Measurements from ENCODE around the gene RLBP1. TPM values are rescaled to one million over a fixed set of nuclear protein-coding genes. Genes with fewer than 3 reads are reported as not detected.

The RLBP1 gene
- total and polyA plus RNA-seq, 9 donors = not detected

DNA sequence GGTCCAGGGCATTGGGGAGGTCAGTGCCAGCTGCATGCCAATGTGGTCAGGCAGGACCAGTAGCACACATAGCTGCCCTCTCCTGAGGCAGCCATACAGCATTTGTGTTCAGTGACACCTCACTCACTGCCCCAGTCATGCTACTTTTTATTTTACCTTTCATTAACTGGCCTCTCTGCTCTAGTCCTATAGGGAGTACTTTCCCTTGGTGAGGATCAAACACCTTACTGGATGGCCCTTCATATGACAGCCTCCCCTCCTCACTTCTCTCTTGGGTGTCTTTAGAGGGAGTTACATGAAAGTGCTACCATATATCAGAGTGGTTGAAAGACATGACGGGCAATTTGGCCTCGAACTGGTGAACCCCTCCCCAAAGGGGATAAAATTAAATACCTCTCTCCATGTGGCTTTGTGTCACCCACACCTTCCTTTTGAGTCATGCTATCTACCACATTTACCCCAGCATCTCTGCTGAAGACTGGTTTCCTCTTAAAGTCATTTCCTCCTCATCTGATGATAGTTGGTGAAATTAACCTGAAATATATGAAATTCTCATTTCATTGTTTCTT is 17.6 kb downstream of the RLBP1 start:
- Histone ChIP-seq H3K27me3 (no peaks in the 10 kb centered on the region), H3K4me3 (no peak overlapping the region), H3K4me1 (ENCODE audit: insufficient read depth) (no peaks in the 10 kb centered on the region), H3K36me3 (no peaks in the 10 kb centered on the region), H3K27ac (no peak overlapping the region), H3K9me3 (no peaks in the 10 kb centered on the region)
- 40 to 53% (median 45%) methylated on average over 2 of the region's 2 CpGs for WGBS, 3 donors
- intact Hi-C loops (cut with DNase I) = loop anchor here in 3 of 4 donors (10.0 kb wide), 2 partner anchors 131 to 231 kb away; partner anchors contain the start of gene POLG (in 1 of the 3)
- TF ChIP-seq CTCF (IDR thresholded peaks at IDR 0.05) = no peak
- TF ChIP-seq POLR2A (IDR thresholded peaks at IDR 0.05) = no peak
- no peak for TF ChIP-seq EP300 (IDR thresholded peaks at IDR 0.05)
- no peak for DNase-seq

DNA sequence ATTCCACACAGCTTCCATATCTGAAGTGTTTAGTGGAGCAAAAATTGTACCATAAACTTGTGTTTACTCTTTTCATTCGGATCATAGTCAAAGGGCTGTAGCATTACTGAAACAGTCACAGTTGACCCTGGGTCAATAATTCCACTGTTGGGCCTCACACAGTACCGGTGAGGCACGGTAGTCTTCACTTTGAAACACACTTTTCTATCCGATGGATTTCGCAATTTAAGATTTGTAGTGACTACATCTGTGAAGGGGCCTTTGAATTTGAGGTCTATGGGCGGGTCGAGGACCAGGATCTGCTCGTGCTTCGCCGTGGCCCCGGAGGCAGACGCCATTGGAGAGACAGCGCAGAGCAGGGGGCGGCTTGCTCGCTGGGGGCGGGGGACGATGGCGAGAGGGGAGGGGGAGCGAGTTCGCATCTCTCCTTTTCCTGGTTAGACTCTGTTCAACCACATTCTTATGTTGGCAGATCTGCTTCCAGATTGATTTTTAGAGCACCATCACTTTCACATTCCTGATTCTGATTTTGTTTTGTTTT is 19.8 kb downstream of the RLBP1 start:
- Histone ChIP-seq H3K27ac (no peak overlapping the region), H3K4me3 (no peak overlapping the region), H3K36me3 (no peaks in the 10 kb centered on the region), H3K27me3 (no peaks in the 10 kb centered on the region), H3K9me3 (no peaks in the 10 kb centered on the region), H3K4me1 (ENCODE audit: insufficient read depth) (no peaks in the 10 kb centered on the region)
- WGBS, 3 donors = 87 to 88% (median 87%) methylated on average over 20 of the region's 20 CpGs
- intact Hi-C loops (cut with DNase I) = loop anchor here in 3 of 4 donors (10.0 kb wide), 2 partner anchors 133 to 233 kb away; partner anchors contain the start of gene POLG (in 1 of the 3)
- TF ChIP-seq POLR2A (IDR thresholded peaks at IDR 0.05) (no peak), CTCF (IDR thresholded peaks at IDR 0.05) (no peak), EP300 (IDR thresholded peaks at IDR 0.05) (no peak)
- DNase-seq = no peak

GRCh38 chr15:89200182-89200581 is 21.2 kb downstream of the RLBP1 start:
- H3K9me3 ChIP-seq = no peaks in the 10 kb centered on the region
- H3K27me3 ChIP-seq = no peaks in the 10 kb centered on the region
- no peaks in the 10 kb centered on the region for H3K36me3 ChIP-seq
- no peak overlapping the region for H3K27ac ChIP-seq
- 83 to 90% (median 87%) methylated on average over 12 of the region's 12 CpGs for WGBS, 3 donors
- H3K4me3 ChIP-seq = no peak overlapping the region
- intact Hi-C loops (cut with DNase I) = loop anchor here in 3 of 4 donors (10.0 kb wide), 2 partner anchors 135 to 235 kb away; partner anchors contain the start of gene POLG (in 1 of the 3)
- TF ChIP-seq EP300 (IDR thresholded peaks at IDR 0.05) = no peak
- no peak for TF ChIP-seq POLR2A (IDR thresholded peaks at IDR 0.05)
- TF ChIP-seq CTCF (IDR thresholded peaks at IDR 0.05) = no peak
- no peak for DNase-seq
- no peaks in the 10 kb centered on the region for H3K4me1 ChIP-seq (ENCODE audit: insufficient read depth)

- Histone ChIP-seq H3K27ac (no peak overlapping the region), H3K36me3 (no peaks in the 10 kb centered on the region), H3K4me1 (ENCODE audit: insufficient read depth) (no peaks in the 10 kb centered on the region), H3K27me3 (no peaks in the 10 kb centered on the region), H3K9me3 (no peaks in the 10 kb centered on the region), H3K4me3 (no peak overlapping the region)
- 35 to 41% (median 36%) methylated on average over 6 of the region's 6 CpGs for WGBS, 3 donors
- DNase-seq = no peak
- intact Hi-C loops (cut with DNase I) = loop anchor here in 3 of 4 donors (10.0 kb wide), 2 partner anchors 135 to 235 kb away; partner anchors contain the start of gene POLG (in 1 of the 3)
- TF ChIP-seq EP300 (IDR thresholded peaks at IDR 0.05) (no peak), POLR2A (IDR thresholded peaks at IDR 0.05) (no peak), CTCF (IDR thresholded peaks at IDR 0.05) (no peak)
Measured at GRCh38 chr15:89199746-89200145, 21.6 kb downstream of the RLBP1 start.

All from ovary (tissue), 9 donors.